HL-60 (cell line): ENCODE results near the gene NAP1L4.

ENCODE experiments used
- DNase-seq, 2 experiments: peaks; one replicate each; pipeline ENCODE4 v3.0.0-alpha.2; 2010 to 2020; ENCODE audit warnings: low read depth in 1 of 2, low spot score in 1 of 2
- H3K27ac ChIP-seq: fragments of 250-450 bp; sonication (Bioruptor Pico); replicated peaks from 2 replicates; pipeline ENCODE4 v1.5.1; 2020; ENCODE audit warnings: mild to moderate bottlenecking, moderate library complexity
- H3K27me3 ChIP-seq: fragments of 250-450 bp; sonication (Bioruptor Pico); 2 replicates; pipeline ENCODE4 v1.5.1; 2021; ENCODE audit warnings: mild to moderate bottlenecking, moderate library complexity; ENCODE audit not compliant: insufficient read depth, poor library complexity, severe bottlenecking
- H3K4me3 ChIP-seq: replicated peaks from 2 replicates; pipeline ENCODE4 v1.5.1; 2011; ENCODE audit warnings: mild to moderate bottlenecking, control low read depth, low read length; ENCODE audit not compliant: insufficient read depth
- CTCF ChIP-seq: IDR thresholded peaks from one replicate; pipeline ENCODE4 v1.5.1; 2011; ENCODE audit warnings: low read length, control low read depth, inconsistent platforms; ENCODE audit not compliant: insufficient read depth
- GABPA ChIP-seq: IDR thresholded peaks from 2 replicates; pipeline ENCODE4 v1.6.1; 2012; ENCODE audit warnings: low read depth
- POLR2AphosphoS5 ChIP-seq: IDR thresholded peaks from 2 replicates; pipeline ENCODE4 v1.6.1; 2012; ENCODE audit warnings: low read depth
- REST ChIP-seq: IDR thresholded peaks from 2 replicates; pipeline ENCODE4 v1.6.1; 2012; ENCODE audit warnings: low read depth; ENCODE audit not compliant: insufficient replicate concordance
- SPI1 ChIP-seq: IDR thresholded peaks from 2 replicates; pipeline ENCODE4 v1.6.1; 2012; ENCODE audit warnings: low read depth, mild to moderate bottlenecking, borderline replicate concordance

The NAP1L4 gene

GRCh38 chr11:2963112-2963754 is 28.9 kb downstream of the NAP1L4 start:
- H3K27me3 ChIP-seq, result no peaks in the 10 kb centered on the region
- H3K4me3 ChIP-seq, result no peak overlapping the region
- no peak for DNase-seq
- H3K27ac ChIP-seq, result no peak overlapping the region
- TF ChIP-seq CTCF, result no peak
- no peak for TF ChIP-seq REST
- no peak for TF ChIP-seq POLR2AphosphoS5
- TF ChIP-seq SPI1, result no peak
- no peak for TF ChIP-seq GABPA

GRCh38 chr11:2961080-2961479 is 31.0 kb downstream of the NAP1L4 start:
- TF ChIP-seq SPI1 (no peak), GABPA (no peak), CTCF (no peak), POLR2AphosphoS5 (no peak), REST (no peak)
- DNase-seq, result no peak
- no peaks in the 10 kb centered on the region for H3K27me3 ChIP-seq
- no peak overlapping the region for H3K27ac ChIP-seq
- H3K4me3 ChIP-seq, result no peak overlapping the region

- Histone ChIP-seq H3K4me3 (no peak overlapping the region), H3K27ac (no peak overlapping the region), H3K27me3 (no peaks in the 10 kb centered on the region)
- no peak for DNase-seq
- TF ChIP-seq REST (no peak), SPI1 (no peak), POLR2AphosphoS5 (no peak), GABPA (no peak), CTCF (no peak)
Measured at GRCh38 chr11:2960139-2960538, 32.0 kb downstream of the NAP1L4 start.
